ENCODE data around the gene EIF4EBP2. TPM values are rescaled to one million over a fixed set of nuclear protein-coding genes. Genes with fewer than 3 reads are reported as not detected.

Gene EIF4EBP2
- total RNA-seq, 1 experiment from 2014 or later = 93.2 TPM

DNA sequence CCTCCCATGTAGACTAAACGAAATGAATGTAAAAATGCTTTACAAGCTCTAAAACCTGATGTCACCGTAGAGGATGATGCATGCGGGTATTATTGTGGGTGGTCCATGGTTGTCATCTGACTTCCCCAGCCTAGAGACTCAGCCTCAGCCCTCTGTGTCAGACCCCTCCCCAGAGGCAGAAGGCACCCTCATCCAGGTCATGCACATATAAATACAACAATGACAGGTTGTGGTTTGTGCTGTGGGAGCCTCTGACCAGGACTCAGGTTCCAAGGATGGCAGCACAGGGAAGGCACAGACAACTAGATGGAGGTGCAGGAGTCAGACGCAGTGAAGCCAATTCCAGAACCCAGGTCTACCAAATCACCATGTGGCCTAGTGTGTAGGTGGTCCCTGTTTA is 40.8 kb downstream of the EIF4EBP2 start:
- Histone ChIP-seq H3K4me1 (ENCODE audit: insufficient read depth, low read length) (peaks cover 9% of the 10 kb centered on the region; the same call in 1 of the 2 replicates), H3K79me1 (ENCODE audit: insufficient read depth, low read depth, low read length, poor library complexity, severe bottlenecking) (no peaks in the 10 kb centered on the region), H3K14ac (ENCODE audit: insufficient read depth, low read length) (no peak overlapping the region; the same call in 1 of the 2 replicates), H3K27ac (ENCODE audit: insufficient read length, low read depth, low read length) (no peak overlapping the region), H3K4ac (ENCODE audit: low read depth, low read length) (no peak overlapping the region), H3K18ac (ENCODE audit: insufficient read length, low read depth, low read length) (no peak overlapping the region), H4K8ac (replicated peaks; ENCODE audit: insufficient read length, low read depth, low read length) (no peak overlapping the region), H2AK5ac (ENCODE audit: insufficient read length, low read length) (no peak overlapping the region), H2BK20ac (ENCODE audit: low read depth, low read length, poor library complexity, severe bottlenecking) (no peak overlapping the region), H3K4me2 (ENCODE audit: insufficient read depth, insufficient read length, low read length) (no peak overlapping the region), H3T11ph (ENCODE audit: low read length) (no peak overlapping the region), H2AFZ (ENCODE audit: low read length) (no peak overlapping the region), H3K9me3 (ENCODE audit: control insufficient read depth, low read depth, low read length) (no peaks in the 10 kb centered on the region), H3K27me3 (ENCODE audit: insufficient read depth, low read length) (peaks cover 7% of the 10 kb centered on the region; the same call in 1 of the 2 replicates), H3K9ac (ENCODE audit: extremely low read depth, insufficient read length, low read length) (no peak overlapping the region), H2BK12ac (ENCODE audit: insufficient read length, low read depth, low read length) (no peak overlapping the region), H4K5ac (ENCODE audit: insufficient read length, low read depth, low read length) (no peak overlapping the region), H2BK5ac (ENCODE audit: insufficient read length, low read length) (no peak overlapping the region), H3K56ac (ENCODE audit: insufficient read length, low read depth, low read length) (no peak overlapping the region), H4K91ac (ENCODE audit: insufficient read length, low read depth, low read length) (no peak overlapping the region), H4K20me1 (ENCODE audit: control insufficient read depth, insufficient read depth, insufficient read length) (no peaks in the 10 kb centered on the region), H2BK15ac (ENCODE audit: low read depth, low read length) (no peak overlapping the region), H3K23ac (ENCODE audit: insufficient read length, low read depth, low read length) (no peak overlapping the region), H3K23me2 (ENCODE audit: insufficient read length, low read depth, low read length, poor library complexity, severe bottlenecking) (peaks cover 14% of the 10 kb centered on the region), H2BK120ac (ENCODE audit: low read depth, low read length, poor library complexity, severe bottlenecking) (no peak overlapping the region), H3K79me2 (ENCODE audit: insufficient read depth, low read length) (no peaks in the 10 kb centered on the region)
- peaks cover 56% of the 10 kb centered on the region for H3K27me3 Mint-ChIP-seq (ENCODE audit: low read depth)
- peaks cover 0 to 4% of the 10 kb centered on the region in 2 experiments; a peak in 2 of 5 replicates for H3K9me3 Mint-ChIP-seq
- TF ChIP-seq, protein P1, sequence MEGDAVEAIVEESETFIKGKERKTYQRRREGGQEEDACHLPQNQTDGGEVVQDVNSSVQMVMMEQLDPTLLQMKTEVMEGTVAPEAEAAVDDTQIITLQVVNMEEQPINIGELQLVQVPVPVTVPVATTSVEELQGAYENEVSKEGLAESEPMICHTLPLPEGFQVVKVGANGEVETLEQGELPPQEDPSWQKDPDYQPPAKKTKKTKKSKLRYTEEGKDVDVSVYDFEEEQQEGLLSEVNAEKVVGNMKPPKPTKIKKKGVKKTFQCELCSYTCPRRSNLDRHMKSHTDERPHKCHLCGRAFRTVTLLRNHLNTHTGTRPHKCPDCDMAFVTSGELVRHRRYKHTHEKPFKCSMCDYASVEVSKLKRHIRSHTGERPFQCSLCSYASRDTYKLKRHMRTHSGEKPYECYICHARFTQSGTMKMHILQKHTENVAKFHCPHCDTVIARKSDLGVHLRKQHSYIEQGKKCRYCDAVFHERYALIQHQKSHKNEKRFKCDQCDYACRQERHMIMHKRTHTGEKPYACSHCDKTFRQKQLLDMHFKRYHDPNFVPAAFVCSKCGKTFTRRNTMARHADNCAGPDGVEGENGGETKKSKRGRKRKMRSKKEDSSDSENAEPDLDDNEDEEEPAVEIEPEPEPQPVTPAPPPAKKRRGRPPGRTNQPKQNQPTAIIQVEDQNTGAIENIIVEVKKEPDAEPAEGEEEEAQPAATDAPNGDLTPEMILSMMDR (conservative IDR thresholded peaks at IDR 0.05) = no peak
- no peak overlapping the region; a peak in 1 of 5 replicates for H3K4me3 Mint-ChIP-seq
- H3K36me3 Mint-ChIP-seq (ENCODE audit: insufficient read depth in 1 of 3, low read depth in 3 of 3) = peaks cover 0 to under 1% (median 0%) of the 10 kb centered on the region in 3 experiments; a peak in 1 of 7 replicates
- peaks cover 40 to 48% of the 10 kb centered on the region in 2 experiments for H3K4me1 Mint-ChIP-seq
- WGBS (ENCODE audit: extremely low coverage, insufficient read length, low lambda C conversion rate) = no CpG with 5 or more reads among the region's 4 CpGs
- H3K27ac Mint-ChIP-seq = 0 out of 7 replicates have a peak overlapping the region, but pooled peaks of 1 of the 3 experiments have one; percentile 32
- no peak for DNase-seq

Data from H9 (cell line).